ENCODE data around the gene BID.

DNA sequence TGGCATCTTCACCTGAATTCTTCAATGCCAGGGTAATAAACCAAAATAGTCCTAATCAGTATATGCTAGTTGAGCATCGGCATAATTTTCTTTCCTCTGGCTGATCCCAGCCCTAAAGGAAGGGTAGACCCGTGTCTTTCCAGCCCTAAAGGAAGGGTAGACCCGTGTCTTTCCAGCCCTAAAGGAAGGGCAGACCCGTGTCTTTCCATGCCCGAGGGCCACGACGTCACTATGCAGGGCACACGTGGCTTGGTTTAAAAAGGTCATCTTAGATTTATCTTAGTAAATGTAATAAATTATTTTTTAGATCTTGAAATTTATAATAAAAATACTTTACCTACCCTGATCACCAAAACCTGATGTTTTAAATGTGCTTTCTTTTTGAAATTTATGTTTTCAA is 45.5 kb downstream of the BID start:
- TF ChIP-seq, protein P1, sequence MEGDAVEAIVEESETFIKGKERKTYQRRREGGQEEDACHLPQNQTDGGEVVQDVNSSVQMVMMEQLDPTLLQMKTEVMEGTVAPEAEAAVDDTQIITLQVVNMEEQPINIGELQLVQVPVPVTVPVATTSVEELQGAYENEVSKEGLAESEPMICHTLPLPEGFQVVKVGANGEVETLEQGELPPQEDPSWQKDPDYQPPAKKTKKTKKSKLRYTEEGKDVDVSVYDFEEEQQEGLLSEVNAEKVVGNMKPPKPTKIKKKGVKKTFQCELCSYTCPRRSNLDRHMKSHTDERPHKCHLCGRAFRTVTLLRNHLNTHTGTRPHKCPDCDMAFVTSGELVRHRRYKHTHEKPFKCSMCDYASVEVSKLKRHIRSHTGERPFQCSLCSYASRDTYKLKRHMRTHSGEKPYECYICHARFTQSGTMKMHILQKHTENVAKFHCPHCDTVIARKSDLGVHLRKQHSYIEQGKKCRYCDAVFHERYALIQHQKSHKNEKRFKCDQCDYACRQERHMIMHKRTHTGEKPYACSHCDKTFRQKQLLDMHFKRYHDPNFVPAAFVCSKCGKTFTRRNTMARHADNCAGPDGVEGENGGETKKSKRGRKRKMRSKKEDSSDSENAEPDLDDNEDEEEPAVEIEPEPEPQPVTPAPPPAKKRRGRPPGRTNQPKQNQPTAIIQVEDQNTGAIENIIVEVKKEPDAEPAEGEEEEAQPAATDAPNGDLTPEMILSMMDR (IDR thresholded peaks at IDR 0.05) = no peak
- no peak for TF ChIP-seq POLR2A (IDR thresholded peaks at IDR 0.05)
